ENCODE data around the gene CIT. TPM values are rescaled to one million over a fixed set of nuclear protein-coding genes. Genes with fewer than 3 reads are reported as not detected.
"Not testable (repeated sequence)": the region's sequence is repeated elsewhere in the genome, so short reads cannot be mapped to it uniquely, and the experiment has no call there.

CIT gene
- total RNA-seq, 1 experiment from 2014 or later, result 34.4 TPM

DNA sequence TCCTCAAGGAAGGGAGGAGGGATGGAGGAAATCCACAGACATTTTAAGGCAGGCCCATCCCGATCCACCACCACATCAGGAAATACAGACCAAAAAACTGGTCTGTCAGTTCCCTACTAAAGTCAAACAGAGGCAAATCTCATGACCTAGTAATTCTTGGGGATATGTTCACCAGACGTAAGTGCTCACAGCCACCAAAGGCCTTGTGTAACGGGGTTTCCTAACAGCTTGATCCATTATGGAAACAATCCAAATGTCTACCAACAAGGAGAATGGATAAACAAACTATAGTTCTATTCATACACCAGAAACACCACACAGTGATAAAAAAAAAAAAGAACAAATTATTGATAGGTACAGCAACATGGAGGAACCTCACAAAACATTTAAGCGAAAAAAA lies 136.3 kb downstream of the CIT start:
- no peak for DNase-seq (ENCODE audit: low spot score)

DNA sequence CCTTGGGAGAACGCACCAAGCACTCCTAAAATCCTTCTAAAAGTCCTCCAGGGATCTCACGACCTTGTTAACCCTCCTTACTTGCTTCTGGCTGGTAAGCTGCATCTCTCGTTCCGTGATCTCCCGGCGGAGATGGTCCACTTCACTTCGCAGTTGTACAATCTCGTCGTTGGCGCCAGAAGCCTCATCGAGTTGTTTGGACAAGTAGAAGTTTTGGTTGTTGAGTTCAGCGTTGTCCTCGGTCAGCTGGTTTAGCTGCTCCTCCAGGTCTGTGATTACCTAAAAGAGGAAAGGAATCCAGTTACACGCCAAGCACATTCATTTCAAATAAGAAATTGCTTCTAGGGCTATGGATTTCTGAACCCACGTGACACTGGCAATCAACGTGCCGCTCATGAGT lies 142.0 kb downstream of the CIT start:
- no peak for DNase-seq (ENCODE audit: low spot score)

- DNase-seq (ENCODE audit: low spot score), result no peak
These were observed 146.7 kb downstream of the CIT start for GRCh38 chr12:119730381-119730780.

- no peak for DNase-seq (ENCODE audit: low spot score)
These were observed 147.2 kb downstream of the CIT start for GRCh38 chr12:119729871-119730270.

- no peak for DNase-seq (ENCODE audit: low spot score)
These were observed 148.7 kb downstream of the CIT start for GRCh38 chr12:119728444-119728745.

- DNase-seq (ENCODE audit: low spot score), result no peak
These were observed 149.3 kb downstream of the CIT start for GRCh38 chr12:119727600-119728443.

DNA sequence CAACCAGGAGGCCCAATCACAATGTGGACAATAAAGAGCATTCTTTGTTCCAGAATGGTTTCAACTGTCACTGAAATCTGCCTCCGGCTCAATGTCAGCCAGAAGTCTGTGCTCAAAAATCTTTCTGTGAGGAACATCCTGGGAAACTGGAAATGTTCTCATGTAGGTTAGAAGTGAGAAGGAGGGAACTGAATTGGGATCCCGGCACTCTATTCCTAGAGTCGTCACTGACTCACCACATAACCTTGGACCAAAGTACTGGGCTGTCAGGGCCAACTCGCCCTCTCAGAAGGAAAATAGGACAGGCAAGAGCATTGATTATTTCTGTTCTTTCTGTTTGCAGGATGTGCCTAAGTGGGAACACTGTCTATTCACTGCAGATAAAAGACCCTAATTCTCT lies 151.6 kb downstream of the CIT start:
- DNase-seq (ENCODE audit: low spot score), result no peak

DNA sequence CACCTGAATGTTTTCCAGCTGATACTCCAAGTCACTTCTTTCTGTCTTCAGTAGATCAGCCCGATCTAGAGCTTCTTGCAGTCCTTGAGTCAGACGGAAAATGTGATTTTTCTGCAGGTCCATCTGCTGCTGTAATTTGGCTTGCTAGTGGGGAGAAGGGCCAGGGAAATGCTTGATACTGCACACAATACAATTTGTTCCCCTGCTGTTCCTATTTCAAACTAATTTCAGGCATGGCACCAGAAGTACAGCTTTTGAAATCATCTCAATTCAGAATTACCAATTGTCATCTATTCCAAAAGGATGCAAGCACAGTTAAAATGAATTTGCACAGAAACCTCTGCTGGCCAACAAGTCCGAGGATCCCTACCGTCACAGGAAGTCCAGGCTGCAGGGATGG lies 155.8 kb downstream of the CIT start:
- DNase-seq (ENCODE audit: low spot score), result no peak

DNA sequence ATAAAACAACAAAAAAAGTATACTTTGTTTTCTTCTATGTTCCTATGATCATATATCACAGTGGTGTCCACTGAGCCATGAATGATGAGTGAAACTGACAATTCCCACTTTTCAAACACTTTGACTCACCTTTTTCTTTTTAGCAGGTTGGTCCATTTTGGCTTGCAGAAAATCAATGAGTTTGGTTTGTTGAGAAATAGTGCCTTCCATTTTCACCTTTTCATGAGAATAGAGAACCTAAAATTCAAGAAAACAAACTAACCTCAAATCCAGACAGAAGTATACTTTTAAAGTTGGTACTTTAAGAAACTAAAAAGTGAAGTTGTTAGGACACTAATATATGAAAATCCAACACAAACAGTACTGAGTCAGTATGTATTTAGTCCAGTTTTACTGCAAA lies 156.8 kb downstream of the CIT start:
- no peak for DNase-seq (ENCODE audit: low spot score)

DNA sequence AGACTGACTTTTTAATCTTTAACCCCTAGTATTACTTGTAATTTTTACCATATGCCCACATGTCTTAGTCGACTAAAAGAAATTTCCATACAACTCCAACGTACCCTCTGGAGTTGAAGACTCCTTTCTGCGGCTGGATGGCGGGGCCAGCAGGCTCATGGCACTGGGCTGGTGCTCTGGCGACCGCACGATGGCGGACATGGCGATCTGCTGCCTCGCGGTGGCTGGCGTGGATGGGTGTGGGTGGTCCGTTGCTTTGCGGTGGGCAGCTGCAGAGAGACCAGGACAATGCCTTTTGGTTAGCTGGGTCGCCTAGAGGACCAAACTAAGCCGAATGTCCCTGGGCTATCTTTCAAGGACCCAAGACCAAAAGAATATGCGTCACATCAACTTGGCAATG lies 159.0 kb downstream of the CIT start:
- DNase-seq (ENCODE audit: low spot score), result no peak

DNA sequence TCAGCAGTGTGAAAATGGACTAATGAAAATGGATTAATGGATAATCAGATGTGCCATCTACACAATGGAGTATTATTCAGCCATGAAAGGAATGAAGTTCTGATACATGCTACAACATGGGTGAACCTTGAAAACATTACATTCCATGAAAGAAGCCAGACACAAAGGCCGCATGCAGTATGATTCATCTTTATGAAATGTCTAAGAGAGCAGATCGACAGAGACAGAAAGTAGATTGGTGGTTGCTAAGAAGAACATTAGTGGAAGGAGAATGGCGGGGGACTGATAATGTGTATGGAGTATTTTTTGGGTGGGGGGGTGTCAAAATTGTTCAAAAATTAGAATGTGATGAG lies 161.9 kb downstream of the CIT start:
- DNase-seq (ENCODE audit: low spot score), result peak; percentile 14

DNA sequence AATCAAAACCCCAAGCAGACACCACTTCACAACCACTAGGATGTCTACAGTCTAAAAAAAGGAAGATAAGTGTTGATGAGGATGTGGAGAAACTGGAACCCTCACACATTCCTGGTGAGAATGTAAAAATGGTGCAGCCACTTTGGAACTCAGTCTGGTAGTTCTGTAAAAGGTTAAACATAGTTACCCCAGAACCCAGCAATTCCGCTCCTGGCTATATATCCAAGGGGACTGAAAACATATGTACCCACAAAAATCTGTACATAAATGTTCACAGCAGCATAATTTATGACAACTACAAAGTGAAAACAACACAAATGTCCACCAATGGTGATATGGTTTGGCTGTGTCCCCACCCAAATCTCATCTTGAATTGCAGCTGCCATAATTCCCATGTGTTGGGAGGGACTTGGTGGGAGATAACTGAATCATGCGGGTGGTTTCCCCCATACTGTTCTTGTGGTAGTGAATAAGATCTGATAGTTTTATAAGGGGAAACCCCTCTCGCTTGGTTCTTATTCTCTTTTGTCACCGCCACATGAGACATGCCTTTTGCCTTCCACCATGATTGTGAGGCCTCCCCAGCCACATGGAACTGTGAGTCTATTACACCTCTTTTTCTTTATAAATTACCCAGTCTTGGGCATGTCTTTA lies 162.4 kb downstream of the CIT start:
- DNase-seq (ENCODE audit: low spot score), result no peak

GRCh38 chr12:119713551-119714031 lies 163.5 kb downstream of the CIT start:
- DNase-seq (ENCODE audit: low spot score), result no peak

DNA sequence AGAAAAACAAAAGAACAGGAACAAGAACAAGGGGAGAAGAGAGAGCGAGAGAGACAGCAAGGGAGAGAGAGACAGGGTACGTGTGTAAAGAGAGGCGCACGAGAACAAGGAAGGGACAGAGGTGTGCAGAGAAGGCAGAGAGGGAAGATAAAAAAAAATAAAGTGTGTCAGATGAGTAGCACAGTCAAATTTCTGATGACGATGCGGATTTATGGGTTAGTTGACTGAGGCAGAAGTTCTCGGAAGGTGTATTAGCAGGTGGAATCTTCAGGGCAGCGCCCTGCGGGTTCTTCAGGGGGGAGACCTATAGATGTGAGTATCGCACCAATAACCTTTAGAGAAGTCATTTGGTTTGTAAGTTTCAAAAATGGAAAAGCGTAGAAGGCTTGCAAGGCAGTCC lies 164.4 kb downstream of the CIT start:
- DNase-seq (ENCODE audit: low spot score), result no peak

DNA sequence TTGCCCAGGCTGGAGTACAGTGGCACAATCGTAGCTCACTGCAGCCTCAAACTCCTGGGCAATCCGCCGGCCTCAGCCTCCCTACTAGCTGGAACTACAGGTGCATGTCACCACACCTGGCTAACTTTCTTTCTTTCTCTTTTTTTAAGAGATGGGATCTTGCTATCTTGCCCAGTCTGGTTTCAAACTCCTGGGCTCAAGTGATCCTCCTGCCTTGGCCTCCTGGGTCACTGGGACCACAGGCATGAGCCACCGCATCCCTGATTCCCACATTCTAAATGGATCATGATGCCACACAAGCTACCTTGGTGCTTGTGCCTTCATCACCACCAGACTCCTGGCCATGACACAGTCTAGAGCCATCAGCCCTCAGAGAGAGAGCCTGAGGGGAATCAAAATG lies 165.4 kb downstream of the CIT start:
- no peak for DNase-seq (ENCODE audit: low spot score)

- no peak for DNase-seq (ENCODE audit: low spot score)
These were observed 166.1 kb downstream of the CIT start for GRCh38 chr12:119710965-119711551.

GRCh38 chr12:119710374-119710964 lies 166.7 kb downstream of the CIT start:
- DNase-seq (ENCODE audit: low spot score), result no peak

DNA sequence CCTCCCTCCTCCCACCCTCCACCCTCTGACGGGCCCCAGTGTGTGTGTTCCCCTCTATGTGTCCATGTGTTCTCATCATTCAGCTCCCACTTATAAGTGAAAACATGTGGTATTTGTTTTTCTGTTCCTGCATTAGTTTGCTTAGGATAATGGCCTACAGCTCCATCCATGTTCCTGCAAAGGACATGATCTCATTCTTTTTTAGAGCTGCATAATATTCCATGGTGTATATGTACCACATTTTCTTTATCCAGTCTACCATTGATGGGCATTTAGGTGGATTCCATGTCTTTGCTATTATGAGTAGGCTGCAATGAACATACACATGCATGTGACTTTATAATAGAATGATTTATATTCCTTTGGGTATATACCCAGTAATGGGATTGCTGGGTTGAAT lies 170.7 kb downstream of the CIT start:
- DNase-seq (ENCODE audit: low spot score), result not testable (repeated sequence)

DNA sequence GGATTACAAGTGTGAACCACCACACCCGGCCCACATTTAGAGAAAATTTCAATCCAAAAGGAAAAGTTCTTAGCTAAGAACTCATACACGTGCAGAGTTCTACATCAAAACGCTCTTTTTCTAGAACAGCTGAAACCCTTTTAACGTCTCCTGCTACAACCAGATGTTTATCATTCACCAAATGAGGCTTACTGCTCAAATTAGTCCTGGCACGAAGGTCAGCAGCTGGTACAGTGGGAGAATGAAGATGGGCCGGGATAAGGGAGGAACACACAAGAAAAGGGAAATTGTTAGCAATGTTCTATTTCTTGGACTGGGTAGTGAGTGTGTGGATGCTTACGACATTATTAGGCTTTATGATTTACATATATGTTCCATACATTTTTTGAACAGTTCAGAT lies 171.9 kb downstream of the CIT start:
- no peak for DNase-seq (ENCODE audit: low spot score)

DNA sequence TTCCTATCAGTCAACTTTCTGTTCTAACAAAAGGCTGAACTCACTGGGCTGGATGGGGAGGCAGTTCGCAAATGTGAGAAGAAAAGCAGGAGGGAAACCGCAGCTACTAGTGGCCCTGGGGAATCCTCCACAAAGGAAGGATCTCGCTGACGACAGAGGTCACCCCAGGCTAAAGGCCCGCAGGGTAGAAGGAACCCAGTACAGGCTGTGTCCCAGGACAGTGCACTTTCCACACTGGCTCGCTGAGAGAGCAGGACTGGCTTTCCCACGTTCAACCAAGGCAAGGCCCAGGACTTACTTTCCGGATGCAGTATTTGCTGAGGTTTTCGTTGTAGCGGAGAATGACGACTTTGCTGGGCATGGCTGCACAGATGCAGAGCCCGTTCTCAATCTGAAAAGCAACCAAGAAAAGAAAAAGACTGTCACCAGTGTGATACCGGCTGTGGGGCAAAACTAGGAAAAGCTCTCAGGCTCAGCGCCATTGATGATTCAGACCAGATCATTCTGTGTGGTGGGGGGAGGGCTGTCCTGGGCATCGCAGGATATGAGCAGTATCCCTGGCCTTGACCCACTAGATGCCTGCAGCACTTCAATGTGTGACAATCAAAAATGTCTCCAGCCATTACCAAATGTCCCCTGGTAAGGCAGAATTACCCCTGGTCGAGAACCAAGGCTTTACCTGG lies 172.9 kb downstream of the CIT start:
- peak; percentile 21 for DNase-seq (ENCODE audit: low spot score)

DNA sequence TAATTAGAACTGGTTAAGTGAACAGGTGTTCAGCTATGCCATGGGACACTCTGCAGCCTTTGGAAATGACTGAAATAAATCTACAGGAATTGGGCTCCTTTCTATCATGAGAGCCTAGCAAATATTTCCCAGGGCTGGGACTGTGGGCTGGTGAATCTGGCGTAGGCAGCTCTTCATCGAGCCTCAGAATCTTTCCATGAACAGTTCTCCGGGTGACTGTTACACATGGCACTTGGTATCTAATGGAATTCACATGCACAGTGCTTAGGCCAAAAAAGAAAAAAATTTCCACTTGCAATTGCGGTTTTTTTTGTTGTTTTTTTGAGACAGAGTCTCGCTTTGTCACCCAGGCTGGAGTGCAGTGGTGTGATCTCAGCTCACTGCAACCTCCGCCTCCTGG lies 177.0 kb downstream of the CIT start:
- DNase-seq (ENCODE audit: low spot score), result no peak

DNA sequence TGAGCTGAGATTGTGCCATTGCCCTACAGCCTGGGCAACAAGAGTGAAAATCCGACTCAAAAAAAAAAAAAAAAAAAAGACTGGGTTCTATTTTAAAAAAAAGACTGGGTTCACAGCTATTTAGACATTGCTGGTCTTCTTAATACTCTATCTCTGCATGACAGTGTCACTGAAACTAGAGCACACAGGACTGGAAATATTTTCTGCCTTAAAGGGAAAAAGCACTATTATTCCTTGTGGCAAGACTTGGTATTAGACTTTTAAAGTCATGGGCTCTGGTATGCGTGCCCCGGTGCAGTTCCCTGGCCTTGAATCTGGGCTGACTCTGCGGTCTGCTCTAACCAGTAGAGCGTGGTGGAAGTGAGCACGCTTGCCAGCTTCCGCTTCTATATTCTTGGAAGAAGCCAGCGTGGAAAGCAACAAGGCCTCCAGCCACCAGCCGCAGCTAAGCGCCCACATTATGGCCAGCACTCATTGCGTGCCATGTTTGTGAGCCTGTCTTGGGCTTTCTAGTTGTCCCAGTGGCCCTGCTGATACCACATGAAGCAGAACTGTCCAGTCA lies 177.8 kb downstream of the CIT start:
- no peak for DNase-seq (ENCODE audit: low spot score)
